C4-2B (cell line): ENCODE results near the gene MEOX2.

Source experiments
- ZFX ChIP-seq: fragments of 450-650 bp; IDR thresholded peaks from 2 replicates; pipeline ENCODE4 v1.6.1; 2017
- TF ChIP-seq, protein P1 (sequence below): fragments of 450-650 bp; conservative IDR thresholded peaks from 2 replicates; pipeline ENCODE4 v1.5.1; 2017; ENCODE audit warnings: mild to moderate bottlenecking

DNA sequence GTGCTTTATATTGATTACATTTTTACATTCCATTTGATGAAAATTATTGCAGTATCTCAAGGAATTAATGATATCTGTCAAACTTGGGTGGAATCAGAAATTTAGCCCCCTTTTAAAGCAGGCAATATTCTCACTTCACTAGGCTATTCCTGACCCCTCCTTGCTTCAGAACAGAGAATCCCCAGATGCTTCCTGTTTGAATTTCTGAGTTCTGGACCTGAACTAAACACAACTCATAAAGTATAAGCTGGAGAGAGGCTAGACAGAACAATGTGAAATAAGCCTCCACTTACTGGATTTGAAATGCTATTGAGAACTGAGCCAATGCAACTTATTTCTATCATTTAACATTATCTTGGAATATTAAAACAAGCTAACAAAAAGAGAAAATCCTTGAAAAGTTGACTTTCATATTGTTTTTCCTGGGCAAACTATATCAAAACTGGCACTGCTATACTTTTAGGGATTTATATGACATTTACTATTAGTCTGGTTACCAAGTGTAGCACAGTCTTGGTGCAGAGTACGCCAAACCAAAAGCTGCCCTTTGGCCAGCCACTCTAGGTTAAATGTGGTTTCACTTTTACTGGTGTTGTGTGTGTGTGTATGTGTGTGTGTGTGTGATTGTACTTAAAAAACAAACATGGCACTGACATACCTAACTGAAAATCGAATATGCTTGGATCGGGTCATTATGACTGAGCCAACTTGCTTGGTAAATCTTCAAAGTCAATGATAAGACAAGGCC is 105.7 kb downstream of the MEOX2 start:
- TF ChIP-seq, protein P1, sequence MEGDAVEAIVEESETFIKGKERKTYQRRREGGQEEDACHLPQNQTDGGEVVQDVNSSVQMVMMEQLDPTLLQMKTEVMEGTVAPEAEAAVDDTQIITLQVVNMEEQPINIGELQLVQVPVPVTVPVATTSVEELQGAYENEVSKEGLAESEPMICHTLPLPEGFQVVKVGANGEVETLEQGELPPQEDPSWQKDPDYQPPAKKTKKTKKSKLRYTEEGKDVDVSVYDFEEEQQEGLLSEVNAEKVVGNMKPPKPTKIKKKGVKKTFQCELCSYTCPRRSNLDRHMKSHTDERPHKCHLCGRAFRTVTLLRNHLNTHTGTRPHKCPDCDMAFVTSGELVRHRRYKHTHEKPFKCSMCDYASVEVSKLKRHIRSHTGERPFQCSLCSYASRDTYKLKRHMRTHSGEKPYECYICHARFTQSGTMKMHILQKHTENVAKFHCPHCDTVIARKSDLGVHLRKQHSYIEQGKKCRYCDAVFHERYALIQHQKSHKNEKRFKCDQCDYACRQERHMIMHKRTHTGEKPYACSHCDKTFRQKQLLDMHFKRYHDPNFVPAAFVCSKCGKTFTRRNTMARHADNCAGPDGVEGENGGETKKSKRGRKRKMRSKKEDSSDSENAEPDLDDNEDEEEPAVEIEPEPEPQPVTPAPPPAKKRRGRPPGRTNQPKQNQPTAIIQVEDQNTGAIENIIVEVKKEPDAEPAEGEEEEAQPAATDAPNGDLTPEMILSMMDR = no peak
- no peak for TF ChIP-seq ZFX
